ENCODE results near the gene SKIDA1.

The SKIDA1 gene

DNA sequence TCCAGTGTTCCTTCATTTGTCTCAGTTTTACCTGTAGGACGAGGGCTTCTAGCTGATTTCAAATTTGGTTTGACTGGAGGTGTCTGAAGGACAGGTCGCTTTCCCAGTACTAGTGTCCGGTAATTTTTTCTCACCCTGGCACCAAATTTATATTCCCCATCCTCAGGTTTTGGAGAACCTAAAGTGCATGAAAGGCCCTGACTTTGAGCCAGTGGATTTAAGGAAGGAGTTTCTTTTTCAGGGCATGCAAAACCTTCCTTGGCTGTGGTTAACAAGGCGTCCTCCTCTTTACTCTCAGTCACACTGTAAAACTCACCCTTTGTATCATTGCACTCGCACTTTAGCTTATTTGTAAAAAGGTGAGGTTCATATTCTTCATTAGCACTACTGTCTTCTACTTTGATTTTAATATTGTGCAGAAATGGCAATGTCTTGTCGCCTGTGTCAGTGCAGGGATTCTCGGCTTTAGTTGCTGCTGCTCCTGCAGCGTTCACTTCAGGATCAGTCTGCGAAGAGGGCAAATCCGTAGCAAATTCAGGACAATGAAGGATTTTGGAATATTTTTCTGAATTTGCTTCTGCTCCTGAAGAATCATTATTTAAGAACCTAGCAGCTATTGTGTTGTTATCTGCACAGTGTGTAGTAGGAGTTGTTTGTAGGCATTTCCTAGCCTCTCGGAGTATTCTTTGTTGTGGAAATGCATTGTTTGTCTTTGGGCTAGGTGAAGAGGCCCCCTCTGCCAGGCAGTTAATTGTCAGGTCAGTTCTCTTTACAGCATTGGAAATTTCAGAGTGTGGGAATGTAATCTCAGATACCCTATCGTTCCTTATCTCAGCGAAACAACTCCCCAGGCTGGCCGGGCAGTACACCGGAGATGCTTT, 9.9 kb downstream of the SKIDA1 start:
- no peak for DNase-seq

DNA sequence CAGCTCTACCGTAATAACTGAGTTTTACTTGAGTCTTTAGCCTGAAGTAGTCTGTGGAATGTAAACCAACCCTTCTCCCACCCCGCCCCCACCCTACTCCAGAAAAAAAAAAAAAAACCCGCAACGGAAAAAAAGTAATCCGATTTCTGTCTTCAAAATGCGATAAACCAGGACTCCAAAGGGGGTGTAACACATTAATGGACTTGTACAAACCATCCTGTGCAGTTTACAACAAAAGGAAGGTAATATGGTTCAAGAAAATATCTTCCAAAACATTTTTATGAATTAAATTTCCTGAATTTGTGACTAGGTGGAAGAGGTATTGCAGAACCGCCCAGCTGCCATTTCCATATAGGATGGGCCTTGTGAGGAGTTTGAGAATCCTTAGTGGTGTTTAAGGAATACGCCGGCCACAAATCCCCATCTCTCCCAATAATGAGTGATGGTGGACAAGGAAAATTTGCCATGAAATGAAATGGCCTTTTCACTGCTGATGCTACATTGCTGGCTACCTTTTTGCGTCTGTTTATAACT, 10.6 kb downstream of the SKIDA1 start:
- no peak for DNase-seq

DNA sequence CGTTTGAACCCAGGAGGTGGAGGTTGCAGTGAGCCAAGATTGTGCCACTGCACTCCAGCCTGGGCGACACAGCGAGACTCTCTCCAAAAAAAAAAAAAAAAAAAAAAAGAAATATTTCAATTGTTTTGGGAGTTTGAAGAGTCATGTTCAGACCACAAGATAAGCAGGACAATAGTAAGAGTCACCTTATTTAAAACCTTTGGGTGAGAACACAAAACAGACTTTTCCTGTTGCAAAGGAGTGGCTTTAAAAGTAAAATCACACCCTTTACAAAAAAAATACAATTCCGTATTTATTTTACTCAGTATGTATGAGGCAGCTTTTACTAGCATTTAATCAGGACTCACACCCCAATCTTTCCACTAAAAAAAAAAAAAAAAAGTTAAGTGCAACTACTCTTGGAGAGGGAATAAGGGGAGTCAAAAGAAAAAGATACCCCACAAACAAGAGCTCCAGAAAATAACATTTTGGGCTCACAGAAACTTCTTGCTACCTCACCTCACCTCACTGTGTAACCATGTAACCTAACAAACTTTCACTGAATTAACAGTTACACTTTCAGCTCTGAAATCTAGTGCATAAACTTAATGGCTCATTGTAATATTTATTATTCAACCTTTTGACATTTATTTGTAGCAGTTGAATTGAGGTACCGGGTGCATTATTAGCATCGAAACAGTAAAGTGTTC, 11.2 kb downstream of the SKIDA1 start:
- no peak for DNase-seq

DNA sequence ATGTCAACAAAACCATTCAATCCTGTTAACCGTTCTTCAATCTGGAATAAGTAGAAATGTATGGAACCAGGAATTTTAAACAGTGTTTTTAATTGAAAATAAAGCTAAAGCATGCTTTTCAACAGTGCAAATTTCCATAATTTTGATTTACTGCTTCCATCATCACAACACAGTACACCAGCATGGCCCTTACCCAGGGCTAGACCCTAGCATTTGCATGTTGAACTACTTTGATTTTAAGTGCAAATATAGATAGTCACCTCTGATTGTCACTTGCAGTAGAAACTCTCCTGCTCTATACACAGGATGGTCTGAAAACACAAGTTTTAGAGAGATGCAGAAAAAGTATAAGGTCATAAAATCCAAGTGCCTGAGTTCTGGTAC, 12.1 kb downstream of the SKIDA1 start:
- no peak for DNase-seq

DNA sequence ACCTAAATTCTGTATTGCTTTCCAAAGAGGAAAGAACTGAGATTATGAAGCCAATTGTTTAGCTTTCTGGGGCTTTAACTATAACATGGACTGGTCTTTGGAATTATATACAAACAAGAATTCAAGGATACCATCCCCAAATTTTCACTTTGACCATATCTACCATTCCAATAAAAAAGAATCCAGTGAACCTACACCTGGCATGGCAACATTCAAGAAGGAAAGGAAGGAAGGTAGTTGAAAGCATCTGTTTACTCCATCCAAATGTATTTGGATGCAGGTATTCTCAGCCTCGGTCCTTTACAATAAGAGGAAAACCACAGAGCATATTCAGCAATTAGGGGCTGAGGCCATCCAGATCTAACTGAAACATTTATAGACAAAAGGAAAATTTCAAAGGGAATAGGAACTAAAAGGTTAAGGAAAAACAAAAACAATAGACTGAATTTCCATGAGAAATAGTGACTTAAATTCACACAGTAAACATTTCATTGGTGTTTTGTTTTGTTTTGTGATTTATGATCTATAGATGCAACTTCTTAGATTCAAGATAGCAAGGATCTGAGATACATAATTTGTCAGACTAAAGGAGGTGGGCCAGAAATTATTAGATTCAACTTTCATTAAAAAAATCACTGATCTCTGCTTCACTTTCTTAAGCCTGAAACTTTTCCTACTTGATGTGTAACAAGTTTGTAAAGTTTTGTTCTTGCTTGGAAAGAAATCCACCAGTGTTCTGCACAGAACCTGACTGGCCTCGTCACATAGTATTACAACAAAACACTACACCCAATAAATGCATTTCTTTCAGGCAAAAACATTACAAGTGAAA, 12.7 kb downstream of the SKIDA1 start:
- no peak for DNase-seq

DNA sequence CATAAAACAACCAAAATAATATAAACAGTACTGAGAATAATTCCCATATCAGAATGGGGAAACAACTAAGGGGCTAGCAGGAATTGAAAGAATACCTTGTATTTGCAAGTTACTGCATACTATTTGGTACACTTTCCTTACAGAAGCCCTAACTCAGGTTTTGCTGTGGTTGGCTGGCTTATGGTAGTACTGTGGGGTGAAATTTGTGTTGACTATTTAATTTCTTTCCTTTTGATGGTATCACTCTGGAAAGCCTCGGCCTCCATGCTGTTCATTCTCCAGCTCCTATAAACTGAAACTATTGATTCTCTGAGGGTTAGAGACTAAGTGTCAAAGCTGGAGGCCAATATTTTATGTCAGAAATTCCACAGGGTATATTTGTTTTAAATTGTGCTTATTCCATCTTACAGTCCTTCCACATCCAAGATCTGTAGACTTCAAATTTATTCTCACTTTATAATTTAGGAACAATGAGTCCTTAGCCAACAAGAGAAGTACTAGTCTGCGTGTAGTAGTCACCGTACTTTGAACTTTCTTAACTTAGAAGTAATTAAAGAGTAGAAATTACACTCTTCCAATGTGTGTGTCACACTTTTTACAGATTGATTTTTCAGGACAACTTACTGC, 13.4 kb downstream of the SKIDA1 start:
- no peak for DNase-seq

DNA sequence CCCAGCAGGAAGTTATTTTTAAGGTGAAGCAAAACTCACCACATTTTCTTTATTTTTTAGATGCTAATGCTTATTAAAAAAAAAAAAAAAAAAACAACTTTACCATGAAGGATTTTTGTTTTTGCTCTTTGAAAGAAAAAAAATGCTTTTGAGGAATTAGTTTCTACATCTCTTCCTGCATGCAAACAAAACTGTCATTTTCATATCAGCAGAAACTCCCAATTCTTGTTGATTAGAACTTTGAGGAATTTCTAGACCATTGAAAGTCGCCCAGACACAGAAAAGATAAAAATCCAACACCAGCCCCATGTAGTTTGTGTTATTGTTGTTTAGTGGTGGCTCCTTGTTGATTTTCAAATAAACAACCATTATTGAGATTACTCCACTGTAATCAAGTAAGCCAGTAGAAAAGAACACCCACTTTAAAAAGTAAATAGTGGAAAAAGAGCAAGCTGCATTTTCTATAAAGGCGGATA, 14.3 kb downstream of the SKIDA1 start:
- no peak for DNase-seq

DNA sequence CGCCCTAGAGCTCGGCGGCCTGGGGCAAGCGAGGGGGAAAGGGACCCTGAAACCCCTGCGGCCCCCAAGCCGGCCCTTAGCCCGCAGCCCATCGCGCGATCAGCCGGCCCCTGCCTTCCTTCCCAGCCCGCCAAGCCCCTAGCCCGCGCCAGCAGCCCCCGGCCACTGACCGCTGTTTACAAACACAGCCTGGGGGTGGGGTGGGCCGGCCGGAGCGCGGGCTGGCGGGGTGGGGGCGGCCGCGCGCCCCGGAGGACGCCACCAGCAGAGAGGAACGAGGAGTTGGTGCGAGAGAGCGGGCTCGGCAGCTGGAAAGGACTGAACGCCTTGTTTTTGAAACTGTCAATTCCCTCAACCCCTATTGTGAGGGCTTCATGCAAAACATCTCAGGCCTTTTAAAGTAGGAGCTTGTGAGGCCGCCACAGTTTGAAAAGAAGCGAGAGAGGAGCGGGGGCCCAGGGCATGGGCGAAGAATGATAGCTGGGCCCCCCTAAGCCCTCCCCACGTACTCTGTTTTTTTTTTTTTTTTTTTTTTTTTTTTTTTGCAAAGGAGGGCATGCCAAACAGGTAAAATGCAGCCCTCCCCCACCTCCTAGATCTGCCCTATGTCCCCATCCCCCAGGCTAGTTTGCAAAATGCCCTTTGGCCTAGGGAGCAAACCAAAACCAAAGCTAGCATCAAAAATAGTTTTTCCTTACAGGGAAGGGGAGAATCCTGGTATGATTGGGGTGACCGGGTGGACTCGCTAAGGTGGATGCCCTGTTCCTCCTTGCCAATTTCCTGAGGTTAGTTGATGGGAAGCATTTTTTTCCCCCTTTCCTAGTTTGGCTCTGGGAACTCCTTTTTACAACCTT, 15.0 kb downstream of the SKIDA1 start:
- no peak for DNase-seq

DNA sequence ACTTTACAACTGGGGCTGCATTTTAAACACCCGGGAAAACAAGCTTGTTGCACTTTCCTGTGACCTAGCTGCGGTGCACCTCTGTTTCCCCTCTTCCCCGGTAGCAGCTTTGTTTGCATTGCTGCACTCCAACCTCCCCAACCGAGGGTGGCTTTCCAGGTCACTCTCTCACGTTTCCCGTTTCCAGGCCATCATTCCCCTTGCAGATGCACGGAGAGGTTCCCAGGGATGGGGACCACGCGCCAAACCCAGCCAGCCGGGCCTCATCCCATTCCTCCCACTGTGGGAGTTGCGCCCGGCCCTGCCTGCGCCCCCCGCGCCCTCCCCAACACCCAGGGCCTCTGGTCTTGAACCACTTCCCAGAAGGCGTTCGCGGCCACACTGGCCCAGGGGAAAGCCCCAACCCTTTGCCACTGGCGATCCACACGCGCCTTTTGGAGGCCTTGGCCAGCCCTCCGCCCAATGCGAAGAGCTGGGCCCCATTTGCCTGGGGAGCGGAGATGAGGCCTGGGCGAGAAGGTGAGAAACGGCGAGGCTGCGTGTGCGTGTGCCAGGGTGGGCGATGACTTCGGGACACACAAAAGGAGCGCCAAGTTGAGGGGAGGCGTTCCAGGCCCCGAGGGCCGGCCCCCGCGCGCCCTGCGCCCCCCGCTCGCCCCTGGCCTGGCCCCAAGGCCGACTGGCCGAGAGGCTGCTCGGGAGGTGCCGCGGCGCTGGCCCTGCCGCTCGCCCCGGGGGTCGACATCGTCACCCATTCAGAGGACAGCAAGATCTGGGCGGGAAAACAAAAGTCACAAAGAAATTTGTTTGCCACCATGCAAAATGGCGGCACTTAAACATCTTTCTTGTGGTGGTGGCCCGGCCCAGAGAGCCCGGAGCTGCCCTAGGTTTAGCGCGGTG, 15.9 kb downstream of the SKIDA1 start:
- DNase-seq: no peak

DNA sequence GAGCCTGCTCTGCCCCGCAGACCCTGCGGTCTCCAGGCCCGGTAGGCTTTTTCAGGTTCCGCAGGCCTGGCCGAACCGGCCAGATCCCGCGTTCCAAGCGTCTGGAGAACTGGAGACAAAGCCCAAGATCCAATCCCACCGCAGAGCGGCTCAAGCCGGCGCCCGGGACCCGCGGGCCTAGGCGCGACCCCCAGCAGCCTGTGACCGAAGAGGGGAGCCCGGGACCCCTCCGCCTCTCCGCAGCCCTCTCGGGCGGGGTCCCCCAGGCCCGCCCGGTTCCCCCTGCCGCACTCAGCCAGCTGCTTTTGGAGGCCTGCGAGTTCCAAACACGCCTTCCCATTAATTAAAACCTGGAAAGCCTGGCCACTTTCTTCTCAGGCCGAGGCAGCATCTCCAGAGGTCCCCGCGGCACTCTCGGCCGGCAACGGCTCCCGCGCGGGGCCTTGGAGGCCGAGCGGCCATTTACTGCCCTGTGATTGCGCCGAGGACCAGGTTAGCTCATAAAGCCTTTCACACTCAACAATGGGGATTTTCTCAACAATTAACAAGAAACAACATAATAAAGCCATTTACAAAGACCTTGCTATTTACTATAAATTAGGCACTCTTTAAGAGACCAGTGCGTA, 16.7 kb downstream of the SKIDA1 start:
- DNase-seq: no peak

DNA sequence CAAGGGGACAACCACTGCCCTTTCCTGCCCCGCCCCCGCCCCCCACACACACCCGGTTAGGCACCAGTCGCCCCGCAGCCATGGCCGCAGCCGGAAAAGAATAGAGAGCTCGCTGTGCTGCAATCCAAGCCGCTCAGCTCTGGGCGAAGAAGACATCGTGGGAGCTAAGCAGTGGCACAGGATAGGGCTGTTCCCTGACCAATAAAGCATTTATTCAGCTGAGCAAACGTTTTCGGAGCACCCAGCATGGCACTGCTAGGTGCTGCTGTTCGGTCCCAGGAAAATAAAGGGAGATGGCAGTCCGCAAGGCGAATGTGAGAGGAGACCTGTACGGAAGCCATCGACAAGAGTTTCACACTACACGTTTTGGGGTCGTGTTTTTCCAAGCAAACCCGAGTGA, 18.3 kb downstream of the SKIDA1 start:
- no peak for DNase-seq

DNA sequence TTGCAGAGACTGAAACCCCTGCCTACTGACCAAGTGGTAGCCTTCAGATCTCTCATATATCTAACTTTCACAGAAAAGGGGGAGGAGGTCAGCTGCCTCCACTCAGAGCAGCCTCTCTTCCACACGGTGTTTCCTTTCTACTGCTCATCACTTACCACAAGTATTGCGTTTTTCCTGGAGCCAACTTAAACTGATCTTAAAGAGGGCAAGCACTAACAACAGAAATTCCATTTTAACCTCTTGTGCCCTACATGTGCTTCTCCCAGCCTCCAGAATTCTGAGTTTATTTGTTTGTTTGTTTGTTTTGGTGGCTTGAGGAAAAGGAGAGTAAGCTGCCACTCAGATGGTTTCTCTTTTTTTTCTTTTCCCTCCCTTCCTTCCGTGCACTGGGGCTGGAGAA, 19.1 kb downstream of the SKIDA1 start:
- no peak for DNase-seq

DNA sequence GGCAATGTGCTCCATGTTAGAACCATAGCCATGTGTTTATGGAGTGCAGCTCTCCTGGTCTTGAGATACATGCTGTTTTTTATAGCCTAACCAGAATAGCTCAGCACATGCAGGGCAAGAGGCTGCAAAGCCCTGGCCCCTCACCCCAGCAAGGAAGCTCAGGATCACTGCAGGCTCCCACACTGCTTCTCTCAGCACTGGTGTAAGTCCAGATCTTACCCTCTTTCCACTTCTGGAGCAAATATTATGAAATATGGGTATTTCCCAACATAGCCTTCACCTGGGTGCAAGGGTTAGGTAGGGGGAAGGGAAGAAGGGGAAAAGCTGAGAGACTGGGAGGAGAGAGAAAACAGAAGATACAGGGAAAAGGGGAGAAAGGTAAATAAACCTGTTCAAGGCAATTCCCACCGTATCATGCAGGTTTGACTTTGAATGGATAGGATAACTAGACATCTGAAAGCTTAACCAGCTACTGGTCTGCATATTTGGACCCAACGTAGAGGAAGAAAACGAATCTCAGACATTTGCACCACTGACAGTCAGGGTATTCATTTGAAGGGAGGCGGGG, 19.7 kb downstream of the SKIDA1 start:
- DNase-seq: no peak

DNA sequence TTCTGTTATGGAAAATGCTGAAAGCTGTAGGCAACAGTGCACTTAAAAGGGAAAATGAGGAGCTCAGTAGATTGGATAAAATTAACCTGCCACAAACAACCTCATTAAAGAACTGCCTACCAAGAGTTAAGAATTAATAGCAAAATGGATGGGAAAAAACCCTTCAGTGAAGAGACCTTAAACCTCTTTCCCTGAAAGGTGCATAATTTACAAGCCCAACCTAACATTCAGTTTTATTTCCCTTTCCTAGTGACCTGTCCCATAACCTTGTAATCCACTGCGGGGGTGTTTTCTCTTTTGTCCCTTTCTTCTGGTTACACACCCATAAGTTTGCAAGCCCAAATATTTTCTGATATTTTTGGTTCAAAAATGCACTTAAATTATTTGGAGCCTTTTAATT, 21.9 kb downstream of the SKIDA1 start:
- no peak for DNase-seq

DNA sequence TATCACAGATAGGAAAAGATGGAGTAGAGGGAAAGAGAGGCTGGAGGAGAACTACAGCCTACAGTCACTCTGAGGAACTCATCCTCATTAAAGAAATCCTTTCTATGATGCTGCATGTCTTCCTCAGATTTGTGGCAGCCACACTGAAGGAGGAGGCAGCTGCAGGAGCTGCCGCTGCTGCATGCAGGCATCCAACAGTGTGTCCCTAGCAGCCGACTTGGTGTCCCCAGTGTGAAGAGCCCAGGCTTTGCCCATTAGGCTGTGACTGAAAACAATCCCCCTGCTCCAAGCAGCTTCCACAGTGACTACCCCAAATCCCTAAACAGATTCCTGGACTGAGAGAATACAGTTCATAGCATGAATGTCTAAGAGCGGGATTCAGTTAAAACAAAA, 23.1 kb downstream of the SKIDA1 start:
- DNase-seq: no peak

DNA sequence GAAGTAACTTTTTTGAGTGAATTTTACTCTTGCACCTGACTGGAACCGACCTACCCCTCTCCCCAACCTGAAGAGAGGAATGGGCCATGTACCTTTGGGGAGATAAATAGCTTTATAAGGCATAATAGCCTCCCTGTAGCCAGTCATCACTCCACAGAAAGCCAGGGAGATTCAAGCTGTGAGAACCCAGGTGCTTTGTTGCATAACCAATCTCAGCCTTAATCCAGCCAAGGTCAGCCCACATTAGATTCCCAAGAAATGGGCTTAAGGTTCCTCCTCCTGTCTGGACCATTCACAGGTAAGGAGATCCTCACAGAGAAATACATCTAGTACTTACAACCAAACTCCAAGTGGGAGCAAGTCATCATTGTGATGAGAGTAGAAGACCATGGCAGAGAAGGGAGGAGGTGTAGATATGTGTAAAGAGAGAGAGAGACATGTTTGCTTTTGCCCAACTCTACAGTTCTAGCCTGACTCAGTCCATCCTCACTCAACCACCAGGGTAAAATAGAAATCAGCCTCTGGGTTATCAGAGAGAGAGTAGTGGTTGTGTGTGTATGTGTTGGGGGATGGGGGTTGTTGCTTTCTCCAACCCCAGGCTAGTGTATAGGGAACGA, 23.6 kb downstream of the SKIDA1 start:
- no peak for DNase-seq

DNA sequence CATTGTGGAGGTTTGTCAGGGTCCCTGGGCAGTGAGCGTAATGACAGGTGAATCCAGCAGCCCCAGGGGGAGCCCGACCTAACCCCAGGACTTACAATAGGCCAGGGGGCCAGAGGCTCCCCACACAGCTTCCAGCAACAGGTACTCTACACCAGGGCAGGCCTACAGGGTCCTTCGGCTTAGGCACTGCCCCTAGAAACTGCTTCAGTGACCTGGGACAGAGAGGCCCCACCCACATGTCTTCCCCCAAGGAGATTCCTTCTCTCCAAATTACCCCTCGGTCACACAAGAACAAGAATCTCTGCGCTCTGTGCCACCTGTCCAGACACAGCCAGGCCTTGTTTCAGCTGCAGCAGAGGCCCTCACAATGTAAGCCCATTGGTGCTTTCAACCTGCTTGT, 24.4 kb downstream of the SKIDA1 start:
- no peak for DNase-seq

DNA sequence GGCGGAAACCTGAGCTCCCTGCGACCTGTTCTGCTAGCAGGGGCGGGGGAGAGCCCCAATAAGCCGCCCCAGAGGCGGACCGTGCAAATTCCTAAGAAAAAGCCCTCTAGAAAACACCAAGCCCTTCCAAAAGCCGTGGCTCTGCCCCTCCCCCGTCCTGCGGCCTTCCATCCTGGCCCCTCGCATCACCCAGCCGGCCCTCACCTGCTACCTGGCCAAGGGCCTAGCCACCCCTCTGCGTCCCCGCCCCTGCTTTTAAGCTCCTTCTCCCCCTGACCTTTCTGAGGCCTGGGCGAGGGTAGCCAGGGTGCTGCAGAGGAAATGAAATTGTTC, 24.9 kb downstream of the SKIDA1 start:
- no peak for DNase-seq
